Fibroblast of mammary gland (primary cell): ENCODE measurements around the gene AIG1.

Experiments used
- DNase-seq: peaks from one replicate; pipeline ENCODE4 v3.0.0-alpha.2; 2010; ENCODE audit warnings: low read depth
- H3K4me3 ChIP-seq: 2 replicates; pipeline ENCODE4 v1.5.1; 2011; ENCODE audit warnings: low read depth, mild to moderate bottlenecking, low read length, moderate library complexity; ENCODE audit not compliant: control insufficient read depth
- CTCF ChIP-seq: conservative IDR thresholded peaks from 2 replicates; pipeline ENCODE4 v1.5.1; 2011; ENCODE audit warnings: low read depth, low read length, inconsistent platforms; ENCODE audit not compliant: control insufficient read depth, insufficient read depth

Gene AIG1

GRCh38 chr6:143092768-143093167 is 32.1 kb downstream of the AIG1 start:
- DNase-seq = no peak
- no peak overlapping the region for H3K4me3 ChIP-seq
- TF ChIP-seq CTCF = no peak

DNA sequence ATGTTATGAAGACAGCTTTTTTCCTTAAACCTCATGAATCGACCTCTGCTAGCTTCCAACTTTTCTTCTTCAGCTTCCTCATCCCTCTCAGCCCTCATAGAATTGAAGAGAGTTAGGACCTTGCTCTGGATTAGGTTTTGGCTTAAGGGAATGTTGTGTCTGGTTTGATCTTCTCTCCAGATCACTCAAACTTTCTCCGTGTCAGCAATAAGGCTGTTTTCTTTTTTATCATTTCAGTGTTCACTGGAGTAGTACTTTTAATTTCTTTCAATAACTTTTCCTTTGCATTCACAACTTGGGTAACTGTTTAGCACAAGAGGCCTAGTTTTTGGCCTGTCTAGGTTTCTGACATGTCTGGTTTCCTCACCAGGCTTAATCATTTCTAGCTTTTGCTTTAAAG is 32.6 kb downstream of the AIG1 start:
- no peak for DNase-seq
- no peak for TF ChIP-seq CTCF
- no peak overlapping the region for H3K4me3 ChIP-seq

GRCh38 chr6:143096403-143096802 is 35.7 kb downstream of the AIG1 start:
- no peak for DNase-seq
- TF ChIP-seq CTCF = no peak

GRCh38 chr6:143097224-143097795 is 36.6 kb downstream of the AIG1 start:
- no peak for TF ChIP-seq CTCF
- no peak overlapping the region for H3K4me3 ChIP-seq
- DNase-seq = no peak

More at GRCh38 chr6:143096403-143096802, 35.7 kb downstream of the AIG1 start:
- H3K4me3 ChIP-seq = no peak overlapping the region

GRCh38 chr6:143098054-143098671 is 37.5 kb downstream of the AIG1 start:
- TF ChIP-seq CTCF = no peak
- no peak for DNase-seq
- H3K4me3 ChIP-seq = no peak overlapping the region

- no peak for DNase-seq
- no peak overlapping the region for H3K4me3 ChIP-seq
- TF ChIP-seq CTCF = no peak
Measured at GRCh38 chr6:143099647-143100046, 39.0 kb downstream of the AIG1 start.
